Activated CD4-positive, alpha-beta T cell treated with anti-CD3 and anti-CD28 coated beads, Interleukin-2, amount 10 ng/mL, durations not matched to agents 7 days and 5 days (primary cell): Measurements from ENCODE around the gene COQ3. TPM values are rescaled to one million over a fixed set of nuclear protein-coding genes. Genes with fewer than 3 reads are reported as not detected.

Experiments
- CTCF ChIA-PET: fragments of 350-600 bp; sonication (Branson Sonifier 250); formaldehyde crosslinking; loops from one replicate; lab custom pipeline; 2021; ENCODE audit warnings: antibody characterized with exemption; lab: Charles Lee
- POLR2A ChIA-PET: fragments of 350-600 bp; sonication (Branson Sonifier 250); formaldehyde crosslinking; loops from one replicate; lab custom pipeline; 2021; ENCODE audit warnings: antibody characterized with exemption; lab: Charles Lee
- DNase-seq: peaks from one replicate; pipeline ENCODE4 v3.0.0-alpha.2; 2020
- H3K27ac Mint-ChIP-seq: one replicate; pipeline ENCODE4 v1.8.0; 2021; ENCODE audit warnings: mild to moderate bottlenecking, moderate library complexity, mixed read lengths
- H3K27me3 Mint-ChIP-seq: one replicate; pipeline ENCODE4 v1.8.0; 2021; ENCODE audit warnings: mixed read lengths
- H3K36me3 Mint-ChIP-seq: one replicate; pipeline ENCODE4 v1.8.0; 2021; ENCODE audit warnings: low read depth, mixed read lengths
- H3K4me1 Mint-ChIP-seq: one replicate; pipeline ENCODE4 v1.8.0; 2021; ENCODE audit warnings: mixed read lengths
- H3K4me3 Mint-ChIP-seq: one replicate; pipeline ENCODE4 v1.8.0; 2021; ENCODE audit warnings: mild to moderate bottlenecking, moderate library complexity, mixed read lengths
- H3K9me3 Mint-ChIP-seq: one replicate; pipeline ENCODE4 v1.8.0; 2021; ENCODE audit warnings: mixed read lengths
- total RNA-seq, 2 experiments: library from RNA; stranded (reverse); gene quantifications; one replicate each; pipeline ENCODE4 v1.2.3, GENCODE V29; 2021

Gene COQ3
- 1 to 10 TPM; 8.2 to 8.3 TPM for total RNA-seq

GRCh38 chr6:99393698-99394531 is at the start of gene COQ3:
Gene COQ3 (minus strand): TSS chr6:99394195. CDS start chr6:99394179, 16 bp downstream.
- peak within 1 kb of the TSS; percentile 94 for H3K4me3 Mint-ChIP-seq
- no peaks in the 10 kb centered on the region for H3K27me3 Mint-ChIP-seq
- CTCF ChIA-PET: interaction anchor here (0.8 to 1.4 kb wide), 3 partner anchors 8 to 15 kb away, joined by 3 to 5 read pairs (median 4); no protein-coding TSS in a partner anchor
- peaks cover 20% of the 10 kb centered on the region for H3K4me1 Mint-ChIP-seq
- DNase-seq: peak; percentile 69
- POLR2A ChIA-PET: no interaction called here
- peak within 1 kb of the TSS; percentile 93 for H3K27ac Mint-ChIP-seq
- H3K36me3 Mint-ChIP-seq: peaks cover 6% of the 10 kb centered on the region
- H3K9me3 Mint-ChIP-seq: no peaks in the 10 kb centered on the region

GRCh38 chr6:99434702-99435530 is 40.9 kb upstream of the COQ3 start:
- ChIA-PET POLR2A (no interaction called here), CTCF (no interaction called here)
- DNase-seq: no peak
- peaks cover 3% of the 10 kb centered on the region for H3K36me3 Mint-ChIP-seq
- no peak overlapping the region for H3K27ac Mint-ChIP-seq
- H3K4me1 Mint-ChIP-seq: no peaks in the 10 kb centered on the region
- no peaks in the 10 kb centered on the region for H3K27me3 Mint-ChIP-seq
- H3K4me3 Mint-ChIP-seq: no peak overlapping the region
- no peaks in the 10 kb centered on the region for H3K9me3 Mint-ChIP-seq

- ChIA-PET POLR2A (no interaction called here), CTCF (interaction anchor here (1.2 kb wide), 1 partner anchor 8 kb away, joined by 3 read pairs; no protein-coding TSS in a partner anchor)
- Mint-ChIP-seq H3K4me3 (no peak overlapping the region), H3K27ac (no peak overlapping the region), H3K4me1 (peaks cover 3% of the 10 kb centered on the region), H3K9me3 (no peaks in the 10 kb centered on the region), H3K27me3 (no peaks in the 10 kb centered on the region), H3K36me3 (peaks cover 3% of the 10 kb centered on the region)
- no peak for DNase-seq
Measured at GRCh38 chr6:99432877-99433276, 38.9 kb upstream of the COQ3 start.

GRCh38 chr6:99431901-99432300 is 37.9 kb upstream of the COQ3 start:
- Mint-ChIP-seq H3K4me3 (no peak overlapping the region), H3K36me3 (peaks cover 5% of the 10 kb centered on the region), H3K9me3 (no peaks in the 10 kb centered on the region), H3K27me3 (no peaks in the 10 kb centered on the region), H3K27ac (no peak overlapping the region), H3K4me1 (peaks cover 12% of the 10 kb centered on the region)
- no peak for DNase-seq
- POLR2A ChIA-PET: no interaction called here
- CTCF ChIA-PET: interaction anchor here (0.6 to 1.2 kb wide), 3 partner anchors 9 to 573 kb away, joined by 3 to 4 read pairs (median 3); no protein-coding TSS in a partner anchor

GRCh38 chr6:99427988-99428387 is 34.0 kb upstream of the COQ3 start:
- Mint-ChIP-seq H3K4me3 (no peak overlapping the region), H3K9me3 (no peaks in the 10 kb centered on the region), H3K4me1 (peaks cover 37% of the 10 kb centered on the region), H3K36me3 (peaks cover 11% of the 10 kb centered on the region), H3K27me3 (no peaks in the 10 kb centered on the region), H3K27ac (no peak overlapping the region)
- DNase-seq: no peak
- ChIA-PET POLR2A (no interaction called here), CTCF (interaction anchor here (1.5 kb wide), 1 partner anchor 13 kb away, joined by 3 read pairs; no protein-coding TSS in a partner anchor)

- no peak for DNase-seq
- Mint-ChIP-seq H3K4me3 (peak overlapping the region; percentile 88), H3K9me3 (no peaks in the 10 kb centered on the region), H3K4me1 (peaks cover 46% of the 10 kb centered on the region), H3K36me3 (peaks cover 21% of the 10 kb centered on the region), H3K27me3 (no peaks in the 10 kb centered on the region), H3K27ac (peak overlapping the region; percentile 99)
- ChIA-PET POLR2A (no interaction called here), CTCF (interaction anchor here (0.6 to 1.1 kb wide), 4 partner anchors 15 to 147 kb away, joined by 3 read pairs; no protein-coding TSS in a partner anchor)
Measured at GRCh38 chr6:99426451-99426757, 32.4 kb upstream of the COQ3 start.

GRCh38 chr6:99425647-99426450 is 31.9 kb upstream of the COQ3 start:
- Mint-ChIP-seq H3K9me3 (no peaks in the 10 kb centered on the region), H3K36me3 (peaks cover 25% of the 10 kb centered on the region), H3K27me3 (no peaks in the 10 kb centered on the region), H3K4me3 (peak overlapping the region; percentile 88), H3K4me1 (peaks cover 52% of the 10 kb centered on the region), H3K27ac (peak overlapping the region; percentile 99)
- DNase-seq: peak; percentile 65
- POLR2A ChIA-PET: interaction anchor here (0.6 kb wide), 1 partner anchor 11 kb away, joined by 3 read pairs; no protein-coding TSS in a partner anchor
- CTCF ChIA-PET: interaction anchor here (0.6 to 1.1 kb wide), 7 partner anchors 16 to 379 kb away, joined by 3 read pairs; no protein-coding TSS in a partner anchor

- peaks cover 27% of the 10 kb centered on the region for H3K36me3 Mint-ChIP-seq
Measured at GRCh38 chr6:99424761-99425646, 31.0 kb upstream of the COQ3 start, which contains the start of gene PNISR. Gene PNISR (minus strand): TSS chr6:99425308. CDS start chr6:99414659, 10,649 bp downstream.

GRCh38 chr6:99424022-99424421 is 30.0 kb upstream of the COQ3 start:
- H3K4me1 Mint-ChIP-seq: peaks cover 55% of the 10 kb centered on the region
- H3K27me3 Mint-ChIP-seq: no peaks in the 10 kb centered on the region
- POLR2A ChIA-PET: interaction anchor here (0.6 kb wide), 1 partner anchor 10 kb away, joined by 4 read pairs; no protein-coding TSS in a partner anchor
- DNase-seq: no peak
- H3K4me3 Mint-ChIP-seq: peak overlapping the region; percentile 88
- peak overlapping the region; percentile 99 for H3K27ac Mint-ChIP-seq
- CTCF ChIA-PET: interaction anchor here (0.6 kb wide), 1 partner anchor 23 kb away, joined by 3 read pairs; no protein-coding TSS in a partner anchor
- peaks cover 27% of the 10 kb centered on the region for H3K36me3 Mint-ChIP-seq
- no peaks in the 10 kb centered on the region for H3K9me3 Mint-ChIP-seq

More at GRCh38 chr6:99424761-99425646, 31.0 kb upstream of the COQ3 start, which contains the start of gene PNISR:
- ChIA-PET POLR2A (interaction anchor here (0.6 kb wide), 2 partner anchors 10 to 11 kb away, joined by 3 to 4 read pairs; no protein-coding TSS in a partner anchor), CTCF (interaction anchor here (0.6 to 1.1 kb wide), 4 partner anchors 17 to 378 kb away, joined by 3 read pairs; no protein-coding TSS in a partner anchor)
- DNase-seq: peak; percentile 94
- peak within 1 kb of the TSS; percentile 99 for H3K27ac Mint-ChIP-seq
- peak within 1 kb of the TSS; percentile 88 for H3K4me3 Mint-ChIP-seq
- no peaks in the 10 kb centered on the region for H3K9me3 Mint-ChIP-seq
- peaks cover 55% of the 10 kb centered on the region for H3K4me1 Mint-ChIP-seq
- H3K27me3 Mint-ChIP-seq: no peaks in the 10 kb centered on the region

GRCh38 chr6:99422912-99423311 is 28.9 kb upstream of the COQ3 start:
- ChIA-PET POLR2A (interaction anchor here (0.6 kb wide), 1 partner anchor 53 kb away, joined by 6 read pairs; no protein-coding TSS in a partner anchor), CTCF (no interaction called here)
- Mint-ChIP-seq H3K27me3 (no peaks in the 10 kb centered on the region), H3K4me1 (peaks cover 56% of the 10 kb centered on the region), H3K4me3 (peak overlapping the region; percentile 11), H3K36me3 (peaks cover 27% of the 10 kb centered on the region), H3K27ac (peak overlapping the region; percentile 33), H3K9me3 (no peaks in the 10 kb centered on the region)
- no peak for DNase-seq
